A673 (cell line): ENCODE measurements around the gene RASA2.

Experiments
- CTCF ChIP-seq: fragments of 300-800, 200-600 bp; sonication (generic); conservative IDR thresholded peaks from 2 replicates; pipeline ENCODE4 v1.5.1; 2017; ENCODE audit warnings: low read depth, mild to moderate bottlenecking, antibody characterized with exemption, low read length, moderate library complexity, mixed read lengths
- EZH2 ChIP-seq: fragments of 200-600 bp; sonication (generic); IDR thresholded peaks from 2 replicates; pipeline ENCODE4 v1.6.1; 2017; ENCODE audit warnings: borderline replicate concordance, low read depth, mild to moderate bottlenecking, mixed read lengths, antibody characterized with exemption, low read length; ENCODE audit not compliant: poor library complexity, severe bottlenecking

DNA sequence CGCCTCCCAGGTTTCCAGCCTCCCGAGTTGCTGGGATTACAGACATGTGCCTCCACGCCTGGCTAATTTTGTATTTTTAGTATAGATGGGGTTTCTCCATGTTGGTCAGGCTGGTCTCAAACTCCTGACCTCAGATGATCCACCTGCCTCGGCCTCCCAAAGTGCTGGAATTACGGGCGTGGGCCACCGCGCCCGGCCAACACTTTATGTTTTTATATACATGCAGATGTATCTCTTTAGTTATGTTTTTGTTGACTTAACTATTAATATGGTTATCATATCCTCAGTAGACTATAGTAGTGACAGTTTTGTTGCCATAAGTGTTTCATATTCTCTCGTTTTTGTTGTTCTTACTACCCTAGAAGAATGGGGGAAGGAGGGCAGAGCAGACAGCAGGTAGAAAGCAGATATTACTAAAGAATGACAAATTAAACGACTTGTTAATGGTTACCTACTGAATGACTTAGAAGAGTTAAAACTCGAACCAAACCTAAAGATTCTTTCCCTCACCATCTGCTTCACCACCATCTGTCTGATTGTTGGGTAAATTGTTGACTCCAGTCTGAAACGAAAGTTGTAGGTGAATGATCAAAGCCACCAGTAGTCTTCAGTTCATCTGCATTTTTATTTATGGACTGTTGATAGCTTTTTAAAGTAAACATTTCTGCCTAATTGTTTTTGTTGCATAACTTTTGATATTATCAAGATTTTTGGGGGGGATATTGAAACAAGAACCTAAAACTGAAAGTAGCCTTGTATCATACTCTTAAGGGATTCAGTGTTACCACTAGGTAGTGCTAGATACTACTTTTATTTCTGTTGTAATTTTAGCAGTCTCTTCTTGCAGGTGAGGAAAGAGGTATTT is 89.3 kb downstream of the RASA2 start:
- TF ChIP-seq CTCF: peak; percentile 63
- no peak for TF ChIP-seq EZH2
